ENCODE measurements around the gene ADAMTS7. TPM values are rescaled to one million over a fixed set of nuclear protein-coding genes. Genes with fewer than 3 reads are reported as not detected.

Gene ADAMTS7
- total and polyA plus RNA-seq, 2 of the 4 experiments (the other 2 are of a cell fraction) = 1.4 to 12.6 TPM

GRCh38 chr15:78800806-78801205, 10.5 kb downstream of the ADAMTS7 start:
- TF ChIP-seq MXI1 (IDR thresholded peaks at IDR 0.05; ENCODE audit: borderline replicate concordance, low read depth, low read length) (no peak), MAZ (IDR thresholded peaks at IDR 0.05; ENCODE audit: borderline replicate concordance, low read depth, low read length) (no peak), NFE2L2 (IDR thresholded peaks at IDR 0.05; ENCODE audit: low read depth, low read length) (no peak), RAD21 (IDR thresholded peaks at IDR 0.05; ENCODE audit: low read length) (no peak), RCOR1 (IDR thresholded peaks at IDR 0.05; ENCODE audit: insufficient replicate concordance, low read length) (no peak), CEBPB (IDR thresholded peaks at IDR 0.05; ENCODE audit: low read depth, low read length) (no peak), CHD1 (IDR thresholded peaks at IDR 0.05; ENCODE audit: low read depth, low read length) (no peak), BHLHE40 (IDR thresholded peaks at IDR 0.05; ENCODE audit: low read depth, low read length) (no peak), FOS (IDR thresholded peaks at IDR 0.05; ENCODE audit: low read depth, low read length) (no peak), CTCF (conservative IDR thresholded peaks at IDR 0.05; ENCODE audit: low read depth, low read length) (no peak)
- Histone ChIP-seq H3K4me1 (ENCODE audit: control insufficient read depth, insufficient read depth, low read length) (peaks cover 7% of the 10 kb centered on the region), H4K91ac (ENCODE audit: insufficient read depth, low read depth, low read length) (no peak overlapping the region), H3K4ac (ENCODE audit: low read depth, low read length) (no peak overlapping the region), H4K20me1 (ENCODE audit: insufficient read depth, low read length) (no peaks in the 10 kb centered on the region), H2AK5ac (ENCODE audit: low read depth, low read length) (no peak overlapping the region), H3K9me1 (ENCODE audit: insufficient read depth, low read length) (peaks cover 5% of the 10 kb centered on the region; the same call in 1 of the 2 replicates), H2AFZ (replicated peaks; ENCODE audit: low read length, poor library complexity) (no peak overlapping the region), H3K23ac (ENCODE audit: low read depth, low read length) (no peak overlapping the region), H3K9me3 (ENCODE audit: control insufficient read depth, insufficient read depth, low read length) (no peaks in the 10 kb centered on the region), H3K18ac (ENCODE audit: low read depth, low read length) (no peak overlapping the region), H3K14ac (replicated peaks; ENCODE audit: low read depth, low read length) (no peak overlapping the region), H2BK20ac (ENCODE audit: low read depth, low read length) (no peak overlapping the region), H4K5ac (ENCODE audit: low read depth, low read length) (no peak overlapping the region), H3K36me3 (ENCODE audit: control insufficient read depth, insufficient read depth, low read length) (peaks cover 21% of the 10 kb centered on the region), H2BK5ac (ENCODE audit: low read depth, low read length, poor library complexity, severe bottlenecking) (no peak overlapping the region), H3K4me2 (ENCODE audit: low read depth, low read length) (no peak overlapping the region), H2BK120ac (ENCODE audit: low read depth, low read length) (no peak overlapping the region), H3K56ac (ENCODE audit: extremely low read depth, insufficient read depth, low read length) (no peak overlapping the region), H3K79me1 (ENCODE audit: low read depth in 1 of 2, low read length in 2 of 2) (peaks cover 8 to 12% of the 10 kb centered on the region in 2 experiments; a peak in 3 of 4 replicates), H3K9ac (ENCODE audit: low read depth, low read length) (no peak overlapping the region), H2BK15ac (ENCODE audit: low read depth, low read length) (no peak overlapping the region), H3K27ac (ENCODE audit: insufficient read depth, low read length) (no peak overlapping the region), H2AK9ac (replicated peaks; ENCODE audit: low read depth, low read length, poor library complexity) (no peak overlapping the region), H3K27me3 (ENCODE audit: control insufficient read depth, insufficient read depth, low read length) (no peaks in the 10 kb centered on the region), H4K8ac (ENCODE audit: low read depth in 2 of 2, low read length in 2 of 2) (no peak overlapping the region), H3K4me3 (ENCODE audit: insufficient read depth, low read depth, low read length) (no peak overlapping the region)
- CTCF ChIA-PET = no interaction called here
- 91% methylated on average over 20 of the region's 21 CpGs; no CpG with 5 or more reads in 1 of the 2 experiments for WGBS, 2 experiments (ENCODE audit: extremely low coverage in 2 of 2, insufficient read length in 1 of 2)
- no peak for ATAC-seq (ENCODE audit: low read depth)
- no peak for DNase-seq
- intact Hi-C loops (cut with micrococcal nuclease) = no loop called here
- no TSS peak for BruUV-seq (replicated peaks)
- dilution Hi-C loops (cut with HindIII; ENCODE audit: low sequenced_read_pairs, unreplicated experiment) = no loop called here
- in situ Hi-C loops (cut with MboI; ENCODE audit: low sequenced_read_pairs) = no loop called here
- POLR2A ChIA-PET (ENCODE audit: unreplicated experiment) = no interaction called here

Measured in IMR-90 (cell line).